Body of pancreas (tissue), 4 donors: ENCODE results near the gene NOS1.

Experiments used
- POLR2A ChIP-seq, 3 donors: fragments of 450-650 bp; IDR thresholded peaks; one replicate each; pipeline ENCODE4 v1.6.1; 2016; ENCODE audit warnings: antibody characterized with exemption in 3 of 3, mild to moderate bottlenecking in 2 of 3
- TF ChIP-seq, protein P1 (sequence below), 7 experiments: fragments of 450-650 bp in 4 of 7; fragments of 200-600 bp in 3 of 7; sonication (generic) in 3 of 7; IDR thresholded peaks; one replicate each; pipeline ENCODE4 v1.5.1; 2016 to 2019; ENCODE audit warnings: antibody characterized with exemption in 7 of 7

- TF ChIP-seq, protein P1, sequence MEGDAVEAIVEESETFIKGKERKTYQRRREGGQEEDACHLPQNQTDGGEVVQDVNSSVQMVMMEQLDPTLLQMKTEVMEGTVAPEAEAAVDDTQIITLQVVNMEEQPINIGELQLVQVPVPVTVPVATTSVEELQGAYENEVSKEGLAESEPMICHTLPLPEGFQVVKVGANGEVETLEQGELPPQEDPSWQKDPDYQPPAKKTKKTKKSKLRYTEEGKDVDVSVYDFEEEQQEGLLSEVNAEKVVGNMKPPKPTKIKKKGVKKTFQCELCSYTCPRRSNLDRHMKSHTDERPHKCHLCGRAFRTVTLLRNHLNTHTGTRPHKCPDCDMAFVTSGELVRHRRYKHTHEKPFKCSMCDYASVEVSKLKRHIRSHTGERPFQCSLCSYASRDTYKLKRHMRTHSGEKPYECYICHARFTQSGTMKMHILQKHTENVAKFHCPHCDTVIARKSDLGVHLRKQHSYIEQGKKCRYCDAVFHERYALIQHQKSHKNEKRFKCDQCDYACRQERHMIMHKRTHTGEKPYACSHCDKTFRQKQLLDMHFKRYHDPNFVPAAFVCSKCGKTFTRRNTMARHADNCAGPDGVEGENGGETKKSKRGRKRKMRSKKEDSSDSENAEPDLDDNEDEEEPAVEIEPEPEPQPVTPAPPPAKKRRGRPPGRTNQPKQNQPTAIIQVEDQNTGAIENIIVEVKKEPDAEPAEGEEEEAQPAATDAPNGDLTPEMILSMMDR (IDR thresholded peaks at IDR 0.05): no peak
- no peak for TF ChIP-seq POLR2A (IDR thresholded peaks at IDR 0.05)
Measured at GRCh38 chr12:117365049-117365616, 3.7 kb upstream of the NOS1 start.
